Liver (tissue), 3 donors: ENCODE measurements around the gene AATK.

ENCODE experiments used
- CTCF ChIP-seq: fragments of 150-350 bp; IDR thresholded peaks from 2 replicates; pipeline ENCODE4 v1.5.1; 2017; ENCODE audit warnings: improper control_type of control experiment, low read depth, low read length; ENCODE audit not compliant: missing input control
- EGR1 ChIP-seq, 2 donors: IDR thresholded peaks; 2 replicates each; pipeline ENCODE4 v1.6.1; 2016 to 2018; ENCODE audit warnings: antibody characterized with exemption in 2 of 2, low read depth in 2 of 2
- FOXA1 ChIP-seq: IDR thresholded peaks from 2 replicates; pipeline ENCODE4 v1.6.1; 2016; ENCODE audit warnings: antibody characterized with exemption
- GABPA ChIP-seq, 2 donors: IDR thresholded peaks in 1 of 2; conservative IDR thresholded peaks in 1 of 2; 2 replicates each; pipeline ENCODE4 v1.6.1; 2016; ENCODE audit warnings: antibody characterized with exemption in 2 of 2, mild to moderate bottlenecking in 1 of 2, moderate library complexity in 1 of 2
- HNF4A ChIP-seq, 2 donors: conservative IDR thresholded peaks; 2 replicates each; pipeline ENCODE4 v1.6.1; 2016; ENCODE audit warnings: antibody characterized with exemption in 2 of 2, mild to moderate bottlenecking in 2 of 2
- RAD21 ChIP-seq, 2 donors: IDR thresholded peaks; 2 replicates each; pipeline ENCODE4 v1.6.1; 2016; ENCODE audit warnings: antibody characterized with exemption in 2 of 2, mild to moderate bottlenecking in 2 of 2
- TAF1 ChIP-seq: conservative IDR thresholded peaks from 2 replicates; pipeline ENCODE4 v1.6.1; 2016; ENCODE audit warnings: antibody characterized with exemption, mild to moderate bottlenecking
- TF ChIP-seq, protein P1 (sequence below): IDR thresholded peaks from 2 replicates; pipeline ENCODE4 v1.6.1; 2016; ENCODE audit warnings: antibody characterized with exemption
- donor health status: healthy.
- donor health status: healthy.

GRCh38 chr17:81131486-81132196, 34.4 kb downstream of the AATK start:
- TF ChIP-seq CTCF (no peak), RAD21 (IDR thresholded peaks at IDR 0.05) (no peak), HNF4A (conservative IDR thresholded peaks at IDR 0.05) (no peak), GABPA (IDR thresholded peaks at IDR 0.05 in 1 of 2, conservative IDR thresholded peaks at IDR 0.05 in 1 of 2) (no peak), EGR1 (IDR thresholded peaks at IDR 0.05; ENCODE audit: low read depth in 2 of 2) (no peak), FOXA1 (no peak), TAF1 (no peak)
- TF ChIP-seq, protein P1, sequence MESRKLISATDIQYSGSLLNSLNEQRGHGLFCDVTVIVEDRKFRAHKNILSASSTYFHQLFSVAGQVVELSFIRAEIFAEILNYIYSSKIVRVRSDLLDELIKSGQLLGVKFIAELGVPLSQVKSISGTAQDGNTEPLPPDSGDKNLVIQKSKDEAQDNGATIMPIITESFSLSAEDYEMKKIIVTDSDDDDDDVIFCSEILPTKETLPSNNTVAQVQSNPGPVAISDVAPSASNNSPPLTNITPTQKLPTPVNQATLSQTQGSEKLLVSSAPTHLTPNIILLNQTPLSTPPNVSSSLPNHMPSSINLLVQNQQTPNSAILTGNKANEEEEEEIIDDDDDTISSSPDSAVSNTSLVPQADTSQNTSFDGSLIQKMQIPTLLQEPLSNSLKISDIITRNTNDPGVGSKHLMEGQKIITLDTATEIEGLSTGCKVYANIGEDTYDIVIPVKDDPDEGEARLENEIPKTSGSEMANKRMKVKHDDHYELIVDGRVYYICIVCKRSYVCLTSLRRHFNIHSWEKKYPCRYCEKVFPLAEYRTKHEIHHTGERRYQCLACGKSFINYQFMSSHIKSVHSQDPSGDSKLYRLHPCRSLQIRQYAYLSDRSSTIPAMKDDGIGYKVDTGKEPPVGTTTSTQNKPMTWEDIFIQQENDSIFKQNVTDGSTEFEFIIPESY = no peak
